Measurements from ENCODE around the gene SLC6A4.
A peak's percentile ranks its signal among the peaks of the same experiment; 100 is the strongest.

Gene SLC6A4

GRCh38 chr17:30235386-30236296, at the start of gene SLC6A4:
Gene SLC6A4 (minus strand): TSS chr17:30235697. CDS start chr17:30221958, 13,739 bp downstream.
- DNase-seq (ENCODE audit: low read depth in 2 of 2): no peak

GRCh38 chr17:30279156-30279555, 43.7 kb upstream of the SLC6A4 start:
- no peak for DNase-seq (ENCODE audit: low read depth in 2 of 2)

GRCh38 chr17:30278032-30278431, 42.5 kb upstream of the SLC6A4 start:
- DNase-seq (ENCODE audit: low read depth in 2 of 2): peak in 1 of 2 experiments; percentile 1

- DNase-seq (ENCODE audit: low read depth in 2 of 2): no peak
Observed at GRCh38 chr17:30275911-30276310, 40.4 kb upstream of the SLC6A4 start.

GRCh38 chr17:30274887-30275286, 39.4 kb upstream of the SLC6A4 start:
- no peak for DNase-seq (ENCODE audit: low read depth in 2 of 2)

- DNase-seq (ENCODE audit: low read depth in 2 of 2): no peak
Observed at GRCh38 chr17:30273373-30273772, 37.9 kb upstream of the SLC6A4 start.

GRCh38 chr17:30271102-30271501, 35.6 kb upstream of the SLC6A4 start:
- DNase-seq (ENCODE audit: low read depth in 2 of 2): no peak

- no peak for DNase-seq (ENCODE audit: low read depth in 2 of 2)
Observed at GRCh38 chr17:30267625-30268024, 32.1 kb upstream of the SLC6A4 start.

- DNase-seq (ENCODE audit: low read depth in 2 of 2): no peak
Observed at GRCh38 chr17:30263552-30264333, 28.2 kb upstream of the SLC6A4 start.

GRCh38 chr17:30256756-30257506, 21.4 kb upstream of the SLC6A4 start:
- no peak for DNase-seq (ENCODE audit: low read depth in 2 of 2)

- no peak for DNase-seq (ENCODE audit: low read depth in 2 of 2)
Observed at GRCh38 chr17:30254150-30254549, 18.7 kb upstream of the SLC6A4 start.

GRCh38 chr17:30253312-30253711, 17.8 kb upstream of the SLC6A4 start:
- no peak for DNase-seq (ENCODE audit: low read depth in 2 of 2)

GRCh38 chr17:30251931-30252330, 16.4 kb upstream of the SLC6A4 start:
- no peak for DNase-seq (ENCODE audit: low read depth in 2 of 2)

- no peak for DNase-seq (ENCODE audit: low read depth in 2 of 2)
Observed at GRCh38 chr17:30249460-30249859, 14.0 kb upstream of the SLC6A4 start.

GRCh38 chr17:30248786-30249185, 13.3 kb upstream of the SLC6A4 start:
- no peak for DNase-seq (ENCODE audit: low read depth in 2 of 2)

GRCh38 chr17:30246460-30246859, 11.0 kb upstream of the SLC6A4 start:
- DNase-seq (ENCODE audit: low read depth in 2 of 2): no peak

- DNase-seq (ENCODE audit: low read depth in 2 of 2): no peak
Observed at GRCh38 chr17:30244853-30245385, 9.4 kb upstream of the SLC6A4 start.

GRCh38 chr17:30243568-30243967, 8.1 kb upstream of the SLC6A4 start:
- no peak for DNase-seq (ENCODE audit: low read depth in 2 of 2)

GRCh38 chr17:30243002-30243401, 7.5 kb upstream of the SLC6A4 start:
- no peak for DNase-seq (ENCODE audit: low read depth in 2 of 2)

- DNase-seq (ENCODE audit: low read depth in 2 of 2): no peak
Observed at GRCh38 chr17:30241051-30241450, 5.6 kb upstream of the SLC6A4 start.

- no peak for DNase-seq (ENCODE audit: low read depth in 2 of 2)
Observed at GRCh38 chr17:30240177-30240576, 4.7 kb upstream of the SLC6A4 start.

- no peak for DNase-seq (ENCODE audit: low read depth in 2 of 2)
Observed at GRCh38 chr17:30239089-30239462, 3.6 kb upstream of the SLC6A4 start.
